Measurements from ENCODE around the gene FLNB. TPM values are rescaled to one million over a fixed set of nuclear protein-coding genes. Genes with fewer than 3 reads are reported as not detected.

FLNB gene
- total RNA-seq, 4 donors from 2014 or later, result 60.2 to 138 (median 96.2) TPM

DNA sequence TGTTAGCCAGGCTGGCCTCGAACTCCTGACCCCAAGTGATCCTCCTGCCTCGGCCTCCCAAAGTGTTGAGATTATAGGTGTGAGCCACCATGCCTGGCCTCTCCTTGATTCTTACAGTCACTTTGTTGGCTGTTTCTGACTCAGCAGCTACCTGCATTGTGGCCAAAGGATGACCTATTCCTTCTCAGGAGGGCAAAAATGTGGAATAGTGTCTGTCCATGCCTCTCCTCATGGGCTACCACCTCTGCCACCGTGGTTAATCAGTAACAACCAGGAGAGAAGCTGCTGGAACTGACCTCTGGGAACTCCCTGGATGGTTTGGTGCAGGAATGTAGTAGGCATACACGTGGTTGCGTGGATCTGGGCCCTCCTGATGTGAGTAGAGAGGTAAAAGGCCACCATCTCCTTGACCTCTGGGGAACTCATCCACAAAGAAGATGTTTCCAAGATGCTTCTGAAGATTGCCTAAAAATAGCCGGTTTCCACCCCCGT lies 63.3 kb downstream of the FLNB start:
- H3K27ac ChIP-seq, result peak overlapping the region; percentile 51 to 86 (median 75)
- no peaks in the 10 kb centered on the region for H3K36me3 ChIP-seq
- H3K4me3 ChIP-seq, result no peak overlapping the region
- peaks cover 6 to 88% (median 44%) of the 10 kb centered on the region in 3 donors for H3K4me1 ChIP-seq
- H3K27me3 ChIP-seq, result no peaks in the 10 kb centered on the region
- H3K9me3 ChIP-seq, result no peaks in the 10 kb centered on the region
- 25 to 53% methylated on average over 3 to 6 of the region's 7 CpGs for whole genome bisulfite sequencing, 2 donors (ENCODE audit: low coverage in 1 of 2)
- TF ChIP-seq EP300 (IDR thresholded peaks at IDR 0.05) (no peak), POLR2AphosphoS5 (IDR thresholded peaks at IDR 0.05) (no peak), POLR2A (IDR thresholded peaks at IDR 0.05) (no peak)
- no peak for ATAC-seq

DNA sequence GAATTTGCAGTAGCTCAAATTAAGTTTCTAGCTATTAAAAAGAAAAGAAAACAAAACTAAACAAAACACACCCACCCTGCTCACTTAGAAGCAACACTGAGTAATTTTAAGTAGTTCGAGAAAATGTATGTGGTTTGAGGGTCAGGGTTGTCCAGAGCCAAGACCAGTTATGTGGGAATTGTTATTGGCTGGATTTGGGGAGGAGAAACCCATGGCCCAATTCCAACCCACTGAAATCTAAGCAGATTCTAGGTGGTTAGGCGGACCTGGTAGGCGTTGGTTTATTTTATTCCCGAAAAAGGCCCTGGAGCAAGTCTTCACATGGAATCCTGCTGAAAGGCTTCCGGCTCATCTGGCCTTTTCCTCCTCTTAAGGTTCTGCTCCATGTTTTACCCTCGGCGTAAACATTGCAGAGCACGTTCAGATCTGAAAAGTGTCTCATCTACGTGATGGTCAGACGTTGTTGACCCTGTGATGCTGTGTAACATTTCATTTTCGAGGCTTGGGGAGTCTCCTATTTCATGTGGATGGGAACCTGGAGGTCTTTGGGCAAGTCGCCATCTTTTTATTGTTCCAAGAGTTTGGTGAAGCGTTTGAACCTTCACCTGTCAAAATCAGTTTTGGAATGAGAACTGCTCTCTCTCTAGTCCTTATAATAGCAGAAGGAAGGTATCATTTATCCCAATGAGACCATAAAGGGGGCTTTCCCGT lies 64.0 kb downstream of the FLNB start:
- Histone ChIP-seq H3K9me3 (no peaks in the 10 kb centered on the region), H3K36me3 (peaks cover 0 to 6% of the 10 kb centered on the region in 2 donors), H3K4me1 (peaks cover 6 to 82% (median 44%) of the 10 kb centered on the region in 3 donors), H3K4me3 (no peak overlapping the region), H3K27me3 (no peaks in the 10 kb centered on the region), H3K27ac (peak overlapping the region; percentile 51 to 86 (median 75))
- TF ChIP-seq EP300 (IDR thresholded peaks at IDR 0.05), result no peak
- peak; percentile 46 for TF ChIP-seq POLR2AphosphoS5 (IDR thresholded peaks at IDR 0.05)
- 32 to 69% methylated on average over 2 to 13 of the region's 14 CpGs for WGBS, 2 donors (ENCODE audit: low coverage in 1 of 2)
- no peak for ATAC-seq

GRCh38 chr3:58072763-58073130 lies 64.5 kb downstream of the FLNB start:
- peaks cover 0 to 11% of the 10 kb centered on the region in 2 donors for H3K36me3 ChIP-seq
- WGBS, 2 donors (ENCODE audit: low coverage in 1 of 2), result 48 to 54% methylated on average over 3 of the region's 3 CpGs
- no peak overlapping the region for H3K4me3 ChIP-seq
- no peaks in the 10 kb centered on the region for H3K27me3 ChIP-seq
- H3K27ac ChIP-seq, result peak overlapping the region; percentile 51 to 86 (median 75)
- H3K4me1 ChIP-seq, result peaks cover 6 to 76% (median 41%) of the 10 kb centered on the region in 3 donors
- TF ChIP-seq POLR2AphosphoS5 (IDR thresholded peaks at IDR 0.05), result no peak
- TF ChIP-seq, protein P1, sequence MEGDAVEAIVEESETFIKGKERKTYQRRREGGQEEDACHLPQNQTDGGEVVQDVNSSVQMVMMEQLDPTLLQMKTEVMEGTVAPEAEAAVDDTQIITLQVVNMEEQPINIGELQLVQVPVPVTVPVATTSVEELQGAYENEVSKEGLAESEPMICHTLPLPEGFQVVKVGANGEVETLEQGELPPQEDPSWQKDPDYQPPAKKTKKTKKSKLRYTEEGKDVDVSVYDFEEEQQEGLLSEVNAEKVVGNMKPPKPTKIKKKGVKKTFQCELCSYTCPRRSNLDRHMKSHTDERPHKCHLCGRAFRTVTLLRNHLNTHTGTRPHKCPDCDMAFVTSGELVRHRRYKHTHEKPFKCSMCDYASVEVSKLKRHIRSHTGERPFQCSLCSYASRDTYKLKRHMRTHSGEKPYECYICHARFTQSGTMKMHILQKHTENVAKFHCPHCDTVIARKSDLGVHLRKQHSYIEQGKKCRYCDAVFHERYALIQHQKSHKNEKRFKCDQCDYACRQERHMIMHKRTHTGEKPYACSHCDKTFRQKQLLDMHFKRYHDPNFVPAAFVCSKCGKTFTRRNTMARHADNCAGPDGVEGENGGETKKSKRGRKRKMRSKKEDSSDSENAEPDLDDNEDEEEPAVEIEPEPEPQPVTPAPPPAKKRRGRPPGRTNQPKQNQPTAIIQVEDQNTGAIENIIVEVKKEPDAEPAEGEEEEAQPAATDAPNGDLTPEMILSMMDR (IDR thresholded peaks at IDR 0.05), result no peak
- ATAC-seq, result no peak
- H3K9me3 ChIP-seq, result no peaks in the 10 kb centered on the region

GRCh38 chr3:58073301-58074108 lies 65.3 kb downstream of the FLNB start:
- Histone ChIP-seq H3K36me3 (peaks cover 0 to 19% of the 10 kb centered on the region in 2 donors), H3K4me1 (peaks cover 6 to 73% (median 34%) of the 10 kb centered on the region in 3 donors), H3K4me3 (no peak overlapping the region), H3K27me3 (no peaks in the 10 kb centered on the region), H3K9me3 (no peaks in the 10 kb centered on the region), H3K27ac (peak overlapping the region; percentile 51 to 86 (median 75))
- WGBS, 2 donors (ENCODE audit: low coverage in 1 of 2), result 51% methylated on average over 4 to 8 of the region's 8 CpGs
- peak; percentile 65 for ATAC-seq
- no peak for TF ChIP-seq POLR2A (IDR thresholded peaks at IDR 0.05)
- TF ChIP-seq, protein P1 (IDR thresholded peaks at IDR 0.05), result no peak
- no peak for TF ChIP-seq POLR2AphosphoS5 (IDR thresholded peaks at IDR 0.05)
- TF ChIP-seq EP300 (IDR thresholded peaks at IDR 0.05), result no peak

- Histone ChIP-seq H3K36me3 (peaks cover 0 to 26% of the 10 kb centered on the region in 2 donors), H3K9me3 (no peaks in the 10 kb centered on the region), H3K4me1 (peaks cover 6 to 68% (median 30%) of the 10 kb centered on the region in 3 donors), H3K4me3 (no peak overlapping the region), H3K27me3 (no peaks in the 10 kb centered on the region), H3K27ac (peak overlapping the region; percentile 51 to 86 (median 75))
- WGBS, 2 donors (ENCODE audit: low coverage in 1 of 2), result 53 to 62% methylated on average over 5 of the region's 5 CpGs
- no peak for ATAC-seq
- TF ChIP-seq POLR2AphosphoS5 (IDR thresholded peaks at IDR 0.05) (no peak), POLR2A (IDR thresholded peaks at IDR 0.05) (no peak), EP300 (IDR thresholded peaks at IDR 0.05) (no peak)
- TF ChIP-seq, protein P1 (IDR thresholded peaks at IDR 0.05), result no peak
Observed at GRCh38 chr3:58074116-58074715, 66.0 kb downstream of the FLNB start.
